HG02981 (cell line): Measurements from ENCODE around the gene DDX24.

Source experiments
- ATAC-seq: cut with Tn5 transposase; IDR thresholded peaks from one replicate; pipeline ENCODE4 v1.9.1; 2021; ENCODE audit warnings: mild to moderate bottlenecking, moderate library complexity; ENCODE audit not compliant: unreplicated experiment

The DDX24 gene

GRCh38 chr14:94034886-94035285 lies 46.1 kb downstream of the DDX24 start:
- no peak for ATAC-seq

GRCh38 chr14:94031883-94032279 lies 49.1 kb downstream of the DDX24 start:
- ATAC-seq = no peak

- no peak for ATAC-seq
Measured at GRCh38 chr14:94031161-94031882, 49.7 kb downstream of the DDX24 start.

DNA sequence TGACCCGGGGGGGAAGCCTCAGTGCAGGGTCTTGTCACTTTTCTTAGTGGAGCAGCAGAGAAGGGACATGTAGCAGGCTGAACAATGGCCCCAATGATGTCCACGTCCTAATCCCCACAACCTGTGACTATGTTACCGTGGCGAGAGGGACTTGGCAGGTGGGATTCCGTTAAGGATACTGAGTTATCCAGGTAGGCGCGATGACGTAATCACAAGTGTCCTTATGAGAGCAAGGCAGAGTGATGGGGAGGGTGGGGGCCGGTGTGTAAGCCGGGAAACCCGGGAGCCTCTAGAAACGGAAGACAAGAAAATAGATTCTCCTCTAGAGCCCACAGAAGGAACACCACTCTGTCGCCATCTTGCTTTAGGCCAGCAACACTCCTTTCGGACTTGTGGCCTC lies 50.4 kb downstream of the DDX24 start:
- ATAC-seq = no peak

- ATAC-seq = no peak
Measured at GRCh38 chr14:94029671-94030203, 51.3 kb downstream of the DDX24 start.

- no peak for ATAC-seq
Measured at GRCh38 chr14:94029265-94029664, 51.7 kb downstream of the DDX24 start.

DNA sequence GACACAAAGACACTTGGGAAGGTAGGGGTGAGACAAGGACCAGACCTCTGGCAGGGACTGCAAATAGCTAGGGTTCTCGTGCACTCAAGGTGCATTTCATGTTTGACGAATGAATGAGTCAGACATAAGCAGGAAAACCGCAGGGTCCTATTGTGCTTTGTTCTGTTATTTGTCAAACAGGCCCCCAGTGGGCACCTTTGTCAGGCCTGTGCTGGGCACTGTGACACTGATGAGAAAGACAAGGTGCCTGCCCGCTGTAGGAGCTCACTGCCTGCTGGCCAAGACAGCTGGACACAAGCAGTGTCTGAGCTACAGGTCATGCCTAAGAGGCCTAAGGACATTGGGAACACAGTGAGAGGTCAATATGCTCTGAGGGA lies 52.6 kb downstream of the DDX24 start:
- ATAC-seq = no peak

DNA sequence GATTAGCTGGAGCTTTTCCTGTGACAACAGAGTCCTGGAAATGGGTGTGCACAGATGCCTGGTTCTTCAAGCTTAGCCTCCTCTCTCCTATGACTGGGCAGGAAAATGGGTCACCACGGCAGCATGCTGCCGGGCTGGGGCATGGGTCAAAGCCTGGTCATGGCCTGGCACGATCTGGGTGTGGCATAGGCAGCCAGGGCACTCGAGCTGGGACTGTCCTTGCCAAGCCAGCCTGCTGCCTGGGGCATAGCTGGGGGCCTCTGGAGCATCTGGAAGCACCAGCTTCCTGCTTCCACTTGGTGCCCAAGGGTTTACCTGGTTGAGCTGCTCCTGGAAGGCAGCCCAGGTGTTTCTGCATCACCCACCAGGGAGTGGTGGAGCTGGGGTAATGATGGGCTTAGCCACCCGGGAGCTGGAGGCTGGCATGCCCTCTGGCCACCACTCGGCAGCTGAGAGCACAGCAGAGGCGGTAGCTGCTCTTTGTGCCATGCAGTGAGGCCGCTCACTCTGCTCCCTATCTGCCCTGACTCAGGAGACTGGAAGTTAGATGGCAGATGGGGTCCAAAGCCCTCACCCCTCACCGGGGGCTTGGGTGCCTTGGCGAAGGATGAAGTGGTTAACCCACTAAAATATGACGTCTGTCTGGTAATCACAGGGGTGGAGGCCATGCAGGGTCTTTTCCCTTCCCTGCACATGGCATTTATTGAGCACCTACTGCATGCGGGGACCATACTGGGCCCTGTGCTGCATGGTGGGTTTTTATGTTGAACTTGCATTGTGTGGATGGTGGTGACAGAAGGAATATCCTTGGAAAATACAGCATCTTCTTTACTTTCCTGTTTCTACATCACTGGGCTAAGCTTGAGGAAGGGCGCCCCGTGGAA lies 53.2 kb downstream of the DDX24 start:
- ATAC-seq = no peak

- ATAC-seq = no peak
Measured at GRCh38 chr14:94026889-94027469, 54.0 kb downstream of the DDX24 start.

DNA sequence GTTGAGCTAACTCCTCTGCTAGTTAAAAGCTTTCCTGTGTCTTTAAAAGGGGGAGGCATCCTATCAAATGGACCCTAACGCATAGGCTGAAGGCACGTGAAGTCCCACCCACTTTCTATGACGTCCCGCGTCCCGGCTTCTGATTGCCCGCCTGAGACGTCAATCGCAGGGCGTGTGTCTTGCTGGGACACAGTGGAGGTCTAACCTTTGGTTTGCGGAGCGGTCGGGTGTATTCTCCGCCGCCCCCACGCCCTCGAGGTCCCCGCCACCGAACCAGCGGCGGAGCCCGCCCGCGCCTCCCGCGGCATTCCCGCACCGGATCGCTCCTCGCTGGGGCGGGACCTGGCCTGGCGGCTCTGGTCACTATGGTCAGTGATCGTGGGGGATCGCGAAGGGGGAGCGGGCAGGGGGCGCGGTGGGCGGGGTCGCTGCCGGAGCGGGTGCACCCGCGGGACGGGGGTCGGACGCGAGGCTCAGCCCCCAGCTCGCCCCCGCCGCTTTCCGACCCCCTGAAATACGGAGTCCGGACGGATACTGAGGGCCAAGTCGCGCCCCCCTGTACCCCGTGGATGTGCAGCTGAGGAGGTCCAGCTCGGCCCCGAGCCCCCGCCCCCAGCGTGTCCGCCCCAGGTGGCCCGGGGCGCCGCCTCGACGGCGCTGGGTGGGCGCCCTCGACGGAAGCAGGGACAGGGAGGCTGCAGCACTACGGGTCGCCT lies 54.7 kb downstream of the DDX24 start, which contains the start of gene OTUB2:
TSS of gene OTUB2 (plus strand) at position 168 of the 716 bp plus-strand sequence. CDS start at position 366, 198 bp downstream.
- ATAC-seq = peak; percentile 100

GRCh38 chr14:94025720-94026119 lies 55.3 kb downstream of the DDX24 start:
- ATAC-seq = no peak

GRCh38 chr14:94024549-94024948 lies 56.5 kb downstream of the DDX24 start:
- ATAC-seq = no peak

DNA sequence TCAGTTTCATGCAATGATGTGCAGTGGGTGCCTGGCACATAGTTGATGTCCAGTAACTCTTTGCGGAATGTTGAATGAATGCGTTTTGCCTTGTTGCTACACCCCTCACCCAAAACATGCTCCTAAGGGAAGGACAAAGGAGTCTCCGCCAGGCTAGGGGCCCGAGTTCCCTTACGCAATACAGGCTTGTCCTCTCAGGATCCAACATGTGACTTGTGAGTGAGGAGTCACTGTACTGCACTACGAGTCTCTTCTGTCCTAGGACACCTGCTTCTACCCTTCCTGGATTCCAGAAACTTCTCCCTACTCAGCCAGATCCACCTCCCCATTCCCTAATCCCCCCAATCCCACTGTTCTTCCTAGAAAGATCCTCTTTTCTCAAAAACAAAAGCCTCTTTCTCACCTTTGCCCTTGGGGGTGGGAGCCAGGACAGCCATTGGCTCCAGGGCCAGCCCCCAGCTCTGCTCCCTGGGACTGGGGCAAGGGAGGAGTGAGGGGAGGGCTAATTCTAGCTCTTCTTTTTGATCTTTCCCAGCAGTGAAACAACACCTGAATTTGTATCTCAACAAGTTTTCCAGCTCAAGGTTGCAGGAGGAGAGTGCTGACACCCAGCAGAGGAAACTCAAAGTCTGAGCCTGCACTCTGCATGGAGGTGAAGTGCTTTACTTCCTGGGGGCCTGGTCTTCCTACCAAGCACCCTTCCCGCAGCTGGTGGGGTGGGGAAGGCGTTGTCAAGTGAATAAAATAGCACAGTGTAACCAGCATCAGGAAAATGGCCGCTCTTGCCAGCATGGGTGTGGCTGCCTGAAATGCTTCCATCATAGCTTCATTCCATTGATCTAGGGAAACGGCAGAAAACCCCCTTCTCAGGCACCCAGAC lies 58.2 kb downstream of the DDX24 start:
- no peak for ATAC-seq

GRCh38 chr14:94021416-94022157 lies 59.4 kb downstream of the DDX24 start:
- no peak for ATAC-seq

DNA sequence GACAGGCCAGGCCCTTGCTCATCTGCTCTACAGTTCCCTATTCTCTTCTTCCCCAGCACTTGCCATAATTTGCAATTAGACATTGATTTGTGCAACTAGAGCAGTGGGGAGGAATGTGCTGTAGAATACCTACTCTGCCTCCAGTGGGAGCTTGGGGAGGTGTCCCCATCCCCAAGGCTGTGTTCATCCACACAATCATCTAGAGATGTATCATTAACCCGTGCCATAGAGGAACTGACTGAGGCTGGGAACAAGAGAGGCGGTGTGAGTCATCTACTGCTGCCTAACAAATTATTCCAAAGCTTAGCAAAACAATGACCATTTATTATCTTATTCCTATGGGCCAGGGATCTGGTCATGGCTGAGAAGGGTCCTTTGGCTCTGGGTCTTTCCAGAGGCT lies 60.0 kb downstream of the DDX24 start:
- ATAC-seq = no peak

- ATAC-seq = no peak
Measured at GRCh38 chr14:94020267-94020666, 60.7 kb downstream of the DDX24 start.

GRCh38 chr14:94019329-94019728 lies 61.7 kb downstream of the DDX24 start:
- no peak for ATAC-seq

GRCh38 chr14:94018308-94018707 lies 62.7 kb downstream of the DDX24 start:
- ATAC-seq = no peak

DNA sequence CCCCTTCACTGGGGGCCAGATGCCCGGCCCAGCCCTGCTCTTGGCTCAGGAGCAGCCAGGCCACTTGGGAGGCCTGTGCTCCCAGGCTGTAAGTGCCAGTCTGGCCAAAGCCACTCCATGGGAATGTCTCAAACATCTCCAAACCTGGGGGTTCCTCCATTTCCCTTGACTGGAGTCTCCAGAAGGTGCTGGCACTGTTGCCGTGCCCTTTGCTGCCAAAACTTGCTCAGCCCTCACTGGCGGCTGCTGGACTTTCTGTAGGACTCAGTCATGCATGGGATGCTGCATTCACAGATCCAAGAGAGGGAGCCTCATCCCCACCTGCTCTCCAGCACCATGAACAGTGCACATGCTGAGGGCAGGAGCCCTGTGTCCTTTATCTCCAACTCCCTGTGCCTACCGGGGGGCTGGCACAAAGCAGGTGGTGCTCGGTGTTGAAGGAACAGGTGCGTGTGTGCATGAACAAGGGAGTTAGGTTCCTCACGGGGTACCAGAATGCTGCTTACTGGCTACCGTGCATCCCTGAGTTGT lies 64.5 kb downstream of the DDX24 start:
- no peak for ATAC-seq
